HEK293 (cell line): ENCODE data around the gene LIMK2.
A peak's percentile ranks its signal among the peaks of the same experiment; 100 is the strongest.

Experiments used
- CTCF ChIP-seq: fragments of 450-650 bp; formaldehyde crosslinking; IDR thresholded peaks from 2 replicates; pipeline ENCODE4 v1.5.1; 2016; ENCODE audit warnings: missing biosample characterization, missing genetic modification characterization
- MYNN ChIP-seq: fragments of 450-650 bp; formaldehyde crosslinking; IDR thresholded peaks from 2 replicates; pipeline ENCODE4 v1.5.1; 2016; ENCODE audit warnings: missing biosample characterization, missing genetic modification characterization, borderline replicate concordance
- PATZ1 ChIP-seq: fragments of 450-650 bp; formaldehyde crosslinking; IDR thresholded peaks from 2 replicates; pipeline ENCODE4 v1.5.1; 2016; ENCODE audit warnings: missing biosample characterization, missing genetic modification characterization
- ZBTB21 ChIP-seq: fragments of 450-650 bp; formaldehyde crosslinking; IDR thresholded peaks from 2 replicates; pipeline ENCODE4 v1.5.1; 2017; ENCODE audit warnings: missing biosample characterization, missing genetic modification characterization
- ZNF10 ChIP-seq: fragments of 450-650 bp; formaldehyde crosslinking; IDR thresholded peaks from 2 replicates; pipeline ENCODE4 v1.5.1; 2017; ENCODE audit warnings: missing biosample characterization, missing genetic modification characterization
- ZNF184 ChIP-seq: fragments of 450-650 bp; IDR thresholded peaks from 2 replicates; pipeline ENCODE4 v1.5.1; 2018; ENCODE audit warnings: missing biosample characterization, mild to moderate bottlenecking, missing genetic modification characterization
- ZNF24 ChIP-seq: fragments of 450-650 bp; formaldehyde crosslinking; IDR thresholded peaks from 2 replicates; pipeline ENCODE4 v1.5.1; 2016; ENCODE audit warnings: missing biosample characterization, missing genetic modification characterization
- ZNF544 ChIP-seq: fragments of 450-650 bp; formaldehyde crosslinking; IDR thresholded peaks from 2 replicates; pipeline ENCODE4 v1.5.0; 2017; ENCODE audit warnings: missing biosample characterization, missing genetic modification characterization
- ZNF654 ChIP-seq: fragments of 450-650 bp; formaldehyde crosslinking; IDR thresholded peaks from 2 replicates; pipeline ENCODE4 v1.5.1; 2016; ENCODE audit warnings: low read depth, missing biosample characterization, missing genetic modification characterization
- ZNF707 ChIP-seq: fragments of 450-650 bp; formaldehyde crosslinking; IDR thresholded peaks from 2 replicates; pipeline ENCODE4 v1.5.1; 2016; ENCODE audit warnings: missing biosample characterization, missing genetic modification characterization

- no peak for TF ChIP-seq ZNF184 (tag by site-specific recombination)
- no peak for TF ChIP-seq ZNF544 (tag by site-specific recombination)
- TF ChIP-seq ZNF10, result no peak
- TF ChIP-seq ZBTB21 (tag by site-specific recombination), result no peak
- peak; percentile 69 for TF ChIP-seq ZNF654 (tag by site-specific recombination)
- TF ChIP-seq PATZ1 (tag by site-specific recombination), result no peak
- TF ChIP-seq CTCF (tag by site-specific recombination), result no peak
- no peak for TF ChIP-seq MYNN (tag by site-specific recombination)
- no peak for TF ChIP-seq ZNF24
- TF ChIP-seq ZNF707 (tag by site-specific recombination), result no peak
Measured at GRCh38 chr22:31272522-31273446, 60.7 kb downstream of the LIMK2 start.
